DOHH2 (cell line): Measurements from ENCODE around the gene CATSPER3.

Experiments
- EZH2phosphoT487 ChIP-seq: fragments of 200-600 bp; sonication (generic); IDR thresholded peaks from 2 replicates; pipeline ENCODE4 v1.6.1; 2017; ENCODE audit warnings: borderline replicate concordance, mild to moderate bottlenecking, antibody characterized with exemption, low read length, moderate library complexity, mixed read lengths
- TF ChIP-seq, protein P1 (sequence below): fragments of 200-600 bp; sonication (generic); IDR thresholded peaks from one replicate; pipeline ENCODE4 v1.5.1; 2014; ENCODE audit warnings: antibody characterized with exemption, mild to moderate bottlenecking, low read depth, low read length; ENCODE audit not compliant: poor library complexity, severe bottlenecking

- TF ChIP-seq, protein P1, sequence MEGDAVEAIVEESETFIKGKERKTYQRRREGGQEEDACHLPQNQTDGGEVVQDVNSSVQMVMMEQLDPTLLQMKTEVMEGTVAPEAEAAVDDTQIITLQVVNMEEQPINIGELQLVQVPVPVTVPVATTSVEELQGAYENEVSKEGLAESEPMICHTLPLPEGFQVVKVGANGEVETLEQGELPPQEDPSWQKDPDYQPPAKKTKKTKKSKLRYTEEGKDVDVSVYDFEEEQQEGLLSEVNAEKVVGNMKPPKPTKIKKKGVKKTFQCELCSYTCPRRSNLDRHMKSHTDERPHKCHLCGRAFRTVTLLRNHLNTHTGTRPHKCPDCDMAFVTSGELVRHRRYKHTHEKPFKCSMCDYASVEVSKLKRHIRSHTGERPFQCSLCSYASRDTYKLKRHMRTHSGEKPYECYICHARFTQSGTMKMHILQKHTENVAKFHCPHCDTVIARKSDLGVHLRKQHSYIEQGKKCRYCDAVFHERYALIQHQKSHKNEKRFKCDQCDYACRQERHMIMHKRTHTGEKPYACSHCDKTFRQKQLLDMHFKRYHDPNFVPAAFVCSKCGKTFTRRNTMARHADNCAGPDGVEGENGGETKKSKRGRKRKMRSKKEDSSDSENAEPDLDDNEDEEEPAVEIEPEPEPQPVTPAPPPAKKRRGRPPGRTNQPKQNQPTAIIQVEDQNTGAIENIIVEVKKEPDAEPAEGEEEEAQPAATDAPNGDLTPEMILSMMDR, result no peak
- no peak for TF ChIP-seq EZH2phosphoT487
Observed at GRCh38 chr5:134939500-134939899, 28.2 kb upstream of the CATSPER3 start.
